Fibroblast of villous mesenchyme (primary cell): ENCODE measurements around the gene RFX3. TPM values are rescaled to one million over a fixed set of nuclear protein-coding genes. Genes with fewer than 3 reads are reported as not detected.

Experiments
- DNase-seq: peaks from one replicate; pipeline ENCODE4 v3.0.0-alpha.2; 2010; ENCODE audit warnings: low read depth
- H3K4me3 ChIP-seq: 2 replicates; pipeline ENCODE4 v1.5.1; 2011; ENCODE audit warnings: low read depth, mild to moderate bottlenecking, low read length
- total RNA-seq: library from RNA; depleted of rRNA; stranded (reverse); fragments of >200 nt; gene quantifications from 2 replicates; pipeline ENCODE4 v1.2.3, GENCODE V29; 2012
- TF ChIP-seq, protein P1 (sequence below): IDR thresholded peaks from 2 replicates; pipeline ENCODE4 v1.5.1; 2012; ENCODE audit warnings: low read depth, mild to moderate bottlenecking, low read length; ENCODE audit not compliant: insufficient read depth

The RFX3 gene
- total RNA-seq, 1 donor, result 3.5 TPM

DNA sequence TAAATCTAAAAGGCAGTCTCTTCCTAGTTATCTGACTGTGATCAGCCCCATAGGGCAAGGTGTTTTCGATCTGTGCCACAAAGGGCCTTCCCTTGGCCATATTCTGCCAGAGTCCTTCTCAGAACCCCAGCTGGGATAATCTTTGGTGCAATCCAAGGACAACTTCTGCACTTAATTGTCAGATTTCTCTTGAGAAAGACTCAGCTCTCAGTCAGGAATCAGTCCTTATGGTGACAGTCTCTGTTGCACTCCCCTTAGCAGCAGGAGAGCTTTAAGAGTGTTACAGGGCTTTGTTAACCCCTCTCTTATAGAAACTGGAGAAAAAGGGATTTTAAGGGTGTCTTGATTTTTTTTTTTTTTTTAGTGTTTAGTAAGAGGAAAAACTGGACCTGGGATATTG lies 15.4 kb upstream of the RFX3 start:
- H3K4me3 ChIP-seq, result no peak overlapping the region
- TF ChIP-seq, protein P1, sequence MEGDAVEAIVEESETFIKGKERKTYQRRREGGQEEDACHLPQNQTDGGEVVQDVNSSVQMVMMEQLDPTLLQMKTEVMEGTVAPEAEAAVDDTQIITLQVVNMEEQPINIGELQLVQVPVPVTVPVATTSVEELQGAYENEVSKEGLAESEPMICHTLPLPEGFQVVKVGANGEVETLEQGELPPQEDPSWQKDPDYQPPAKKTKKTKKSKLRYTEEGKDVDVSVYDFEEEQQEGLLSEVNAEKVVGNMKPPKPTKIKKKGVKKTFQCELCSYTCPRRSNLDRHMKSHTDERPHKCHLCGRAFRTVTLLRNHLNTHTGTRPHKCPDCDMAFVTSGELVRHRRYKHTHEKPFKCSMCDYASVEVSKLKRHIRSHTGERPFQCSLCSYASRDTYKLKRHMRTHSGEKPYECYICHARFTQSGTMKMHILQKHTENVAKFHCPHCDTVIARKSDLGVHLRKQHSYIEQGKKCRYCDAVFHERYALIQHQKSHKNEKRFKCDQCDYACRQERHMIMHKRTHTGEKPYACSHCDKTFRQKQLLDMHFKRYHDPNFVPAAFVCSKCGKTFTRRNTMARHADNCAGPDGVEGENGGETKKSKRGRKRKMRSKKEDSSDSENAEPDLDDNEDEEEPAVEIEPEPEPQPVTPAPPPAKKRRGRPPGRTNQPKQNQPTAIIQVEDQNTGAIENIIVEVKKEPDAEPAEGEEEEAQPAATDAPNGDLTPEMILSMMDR, result no peak
- no peak for DNase-seq

- no peak for DNase-seq
- H3K4me3 ChIP-seq, result no peak overlapping the region
- TF ChIP-seq, protein P1, result no peak
Observed at GRCh38 chr9:3534614-3535404, 9.0 kb upstream of the RFX3 start.

GRCh38 chr9:3532158-3532557 lies 6.4 kb upstream of the RFX3 start:
- H3K4me3 ChIP-seq, result no peak overlapping the region
- no peak for DNase-seq
- TF ChIP-seq, protein P1, result no peak

DNA sequence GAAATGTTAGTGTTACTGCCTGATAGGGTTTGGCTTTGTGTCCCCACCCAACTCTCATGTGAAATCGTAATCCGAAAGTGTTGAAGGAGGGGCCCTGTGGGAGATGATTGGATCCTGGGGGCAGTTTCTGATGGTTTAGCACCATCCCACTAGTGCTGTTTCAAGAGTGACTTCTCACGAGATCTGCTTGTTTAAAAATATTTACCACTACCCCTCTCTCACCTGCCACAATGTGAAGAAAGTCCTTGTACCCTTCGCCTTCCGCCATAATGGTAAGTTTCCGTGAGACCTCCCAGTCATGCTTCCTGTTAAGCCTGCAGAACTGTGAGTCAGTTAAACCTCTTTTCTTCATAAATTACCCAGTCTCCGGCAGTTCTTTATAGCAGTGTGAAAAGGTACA lies 2.6 kb upstream of the RFX3 start:
- DNase-seq, result no peak
- TF ChIP-seq, protein P1, result no peak
- no peak overlapping the region for H3K4me3 ChIP-seq

- DNase-seq, result peak; percentile 39
- TF ChIP-seq, protein P1, result no peak
- peak overlapping the region; percentile 94 for H3K4me3 ChIP-seq
Observed at GRCh38 chr9:3526997-3527940, 1.5 kb upstream of the RFX3 start.

DNA sequence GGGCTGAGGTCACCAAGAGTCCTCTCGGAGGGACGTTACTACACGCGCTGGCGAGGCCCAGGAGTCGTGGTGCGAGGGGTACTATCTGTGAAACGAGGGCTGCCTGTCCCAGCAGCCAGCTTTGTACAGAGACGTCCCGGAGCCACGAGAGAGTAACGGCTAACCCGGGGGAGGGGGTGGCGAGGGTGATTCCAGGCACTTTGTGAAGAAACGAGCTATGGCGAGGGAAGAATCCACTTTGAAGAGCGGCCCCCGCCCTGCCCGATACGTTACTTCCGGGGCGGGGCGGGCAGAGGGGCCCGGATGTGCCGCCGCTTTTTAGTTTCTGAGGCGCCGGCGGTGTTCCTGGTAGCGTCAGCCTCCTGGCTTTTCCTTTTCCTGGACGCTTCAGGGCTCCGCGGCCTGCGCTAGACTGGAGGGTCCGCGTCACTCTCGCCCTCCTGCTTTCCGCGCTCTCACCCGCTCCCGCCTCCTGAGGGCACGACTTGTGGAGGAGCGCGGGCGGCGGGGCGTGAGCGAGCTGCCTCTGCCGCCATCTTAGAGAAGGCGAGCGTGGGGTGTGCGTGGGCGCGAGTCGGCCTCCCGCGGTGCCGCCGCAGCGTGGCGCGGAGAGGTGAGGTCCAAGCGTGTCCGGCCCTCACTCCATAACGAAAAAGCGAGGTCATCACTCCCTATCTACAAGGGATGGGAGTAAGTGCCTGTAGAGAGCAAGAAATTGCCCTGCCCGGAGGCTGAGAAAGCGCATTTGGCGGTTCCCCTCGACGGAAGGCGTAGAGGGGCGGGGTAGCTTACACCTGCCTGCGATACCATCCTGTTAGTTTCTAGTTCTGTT lies 580 bp upstream of the RFX3 start:
- DNase-seq, result peak; percentile 87
- peak overlapping the region; percentile 94 for H3K4me3 ChIP-seq
- TF ChIP-seq, protein P1, result no peak
